Hematopoietic multipotent progenitor cell treated with erythropoietin and hydrocortisone succinate and interleukin-3 and kit ligand, for 8 days (in vitro differentiated cells): ENCODE results near the gene NUDT3.
A peak's percentile ranks its signal among the peaks of the same experiment; 100 is the strongest.
"Not testable (repeated sequence)": the region's sequence is repeated elsewhere in the genome, so short reads cannot be mapped to it uniquely, and the experiment has no call there.

Source experiments
- DNase-seq: peaks from one replicate; pipeline ENCODE4 v3.0.0-alpha.2; 2015

NUDT3 gene

GRCh38 chr6:34392497-34393190, at the start of gene NUDT3:
NUDT3 (minus strand) TSS chr6:34392669; CDS start chr6:34392362, 307 bp downstream.
- DNase-seq = peak; percentile 94

DNA sequence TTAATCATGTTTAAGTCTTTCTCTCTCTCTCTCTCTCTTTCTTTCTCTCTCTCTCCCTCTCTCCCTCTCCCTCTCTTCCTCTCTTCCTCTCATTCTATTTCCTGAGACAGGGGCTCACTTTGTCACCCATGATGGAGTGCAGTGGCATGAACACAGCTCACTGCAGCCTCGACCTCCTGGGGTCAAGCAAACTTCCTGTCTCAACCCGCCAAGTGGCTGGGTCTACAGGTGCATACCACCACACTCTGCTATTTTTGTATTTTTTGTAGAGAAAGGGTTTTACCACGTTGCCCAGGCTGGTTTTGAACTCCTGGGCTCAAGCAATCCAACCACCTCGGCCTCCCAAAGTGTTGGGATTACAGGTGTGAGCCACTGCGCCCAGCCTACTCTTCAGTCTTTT, 49.1 kb upstream of the NUDT3 start:
- no peak for DNase-seq

DNA sequence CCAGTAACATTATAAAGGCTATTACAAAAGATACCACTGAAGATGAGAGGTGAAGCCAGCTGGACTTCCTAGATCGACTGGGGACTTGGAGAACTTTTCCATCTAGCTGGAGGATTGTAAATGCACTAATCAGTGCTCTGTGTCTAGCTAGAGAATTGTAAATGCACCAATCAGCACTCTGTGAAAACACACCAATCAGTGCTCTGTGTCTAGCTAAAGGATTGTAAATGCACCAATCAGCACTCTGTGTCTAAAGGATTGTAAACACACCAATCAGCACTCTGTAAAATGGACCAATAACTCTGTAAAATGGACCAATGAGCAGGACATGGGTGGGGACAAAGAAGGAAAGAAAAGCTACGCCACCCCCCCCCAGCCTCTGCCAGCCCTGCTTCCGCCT, 47.0 kb upstream of the NUDT3 start:
- DNase-seq = no peak

DNA sequence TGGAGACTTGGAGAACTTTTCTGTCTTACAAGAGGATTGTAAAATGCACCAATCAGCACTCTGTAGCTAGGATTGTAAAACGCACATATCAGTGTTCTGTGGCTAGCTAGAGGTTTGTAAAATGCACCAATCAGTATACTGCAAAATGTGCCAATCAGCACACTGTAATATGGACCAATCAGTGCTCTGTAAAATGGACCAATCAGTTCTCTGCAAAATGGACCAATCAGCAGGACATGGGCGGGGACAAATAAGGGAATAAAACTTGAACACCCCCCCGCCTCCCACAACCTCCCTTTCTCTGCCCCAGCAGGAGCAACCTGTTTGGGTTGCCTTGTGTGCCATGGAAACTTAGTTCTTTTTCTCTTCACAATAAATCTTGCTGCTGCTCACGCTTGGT, 46.2 kb upstream of the NUDT3 start:
- no peak for DNase-seq

GRCh38 chr6:34437644-34437970, 45.1 kb upstream of the NUDT3 start:
- no peak for DNase-seq

DNA sequence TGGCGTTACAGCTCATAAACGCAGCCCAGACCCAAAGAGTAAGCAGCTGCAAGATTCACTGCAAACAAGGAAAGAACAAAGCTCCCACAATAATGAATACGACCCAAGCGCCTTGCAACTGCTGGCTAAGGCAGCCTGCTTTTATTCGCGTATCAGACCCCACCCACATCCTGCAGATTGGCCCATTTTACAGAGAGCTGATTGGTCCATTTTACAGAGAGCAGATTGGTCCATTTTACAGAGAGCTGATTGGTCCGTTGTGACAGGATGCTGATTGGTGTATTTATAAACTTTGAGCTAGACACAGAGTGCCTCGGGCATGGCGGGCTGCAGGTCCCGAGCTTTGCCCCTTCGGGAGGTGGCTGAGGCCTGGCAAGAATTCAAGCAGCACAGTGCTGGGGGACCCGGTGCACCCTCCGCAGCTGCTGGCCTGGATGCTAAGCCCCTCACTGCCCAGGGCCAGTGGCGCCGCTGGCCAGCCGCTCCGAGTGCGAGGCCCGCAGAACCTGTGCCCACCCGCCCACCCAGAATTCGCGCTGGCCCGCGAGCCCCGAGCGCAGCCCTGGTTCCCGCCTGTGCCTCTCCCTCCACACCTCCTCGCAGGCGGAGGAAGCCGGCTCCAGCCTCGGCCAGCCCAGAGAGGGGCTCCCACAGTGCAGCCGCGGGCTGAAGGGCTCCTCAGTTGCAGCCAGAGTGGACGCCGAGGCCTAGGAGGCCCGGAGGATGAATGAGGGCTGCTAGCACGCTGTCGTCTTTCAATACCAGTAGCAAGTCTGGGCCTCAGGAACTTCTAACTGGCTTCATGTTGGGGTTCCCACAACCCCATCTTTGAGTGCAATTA, 44.6 kb upstream of the NUDT3 start:
- no peak for DNase-seq

GRCh38 chr6:34435916-34436315, 43.4 kb upstream of the NUDT3 start:
- DNase-seq = no peak

DNA sequence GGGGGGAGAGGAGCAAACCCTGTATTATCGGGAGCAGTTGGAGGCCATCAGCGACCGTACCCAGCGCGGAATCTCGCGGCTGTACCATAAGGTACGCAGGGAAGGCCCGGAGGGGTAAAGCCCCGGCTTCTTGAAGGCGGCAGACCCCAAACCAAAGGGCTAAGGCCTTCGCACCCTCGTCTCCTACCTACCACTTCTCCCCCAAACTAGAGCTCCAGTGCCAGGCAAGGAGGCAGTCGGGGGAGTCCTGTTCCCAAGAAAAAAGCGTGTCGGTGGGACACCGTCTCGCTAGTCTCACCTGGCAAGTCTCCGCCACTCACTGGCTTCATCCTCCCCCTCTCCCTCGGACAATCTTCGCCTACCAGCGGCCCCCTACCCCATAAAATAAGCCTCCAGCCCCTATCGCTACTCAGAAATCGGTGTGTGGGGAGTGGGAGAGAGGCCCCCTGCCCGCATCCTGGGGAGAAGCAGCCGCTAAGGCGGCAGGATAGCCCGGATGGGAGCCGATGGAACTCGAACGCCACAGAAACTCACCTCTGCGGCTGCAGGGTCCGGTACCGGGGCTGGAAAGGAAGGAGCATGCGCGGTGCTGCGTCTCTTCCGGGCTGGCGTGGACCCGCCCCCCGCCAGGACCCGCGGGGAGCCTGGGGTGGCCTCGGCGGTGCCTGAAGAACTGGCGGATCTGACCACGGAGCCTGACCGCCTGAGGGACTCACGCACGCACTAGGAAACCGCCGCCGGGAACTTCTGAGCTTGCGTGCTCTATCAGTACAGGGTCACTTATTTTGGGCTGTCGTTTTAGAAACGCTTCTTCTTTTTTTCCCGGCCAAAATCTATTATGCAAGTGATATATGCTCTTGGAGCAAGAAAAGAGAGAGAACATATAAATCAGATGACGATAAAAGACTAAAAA, 33.3 kb upstream of the NUDT3 start, which contains the start of gene RPS10:
Gene RPS10, minus strand, starts transcription at position 572 of the 913 bp plus-strand sequence. CDS start 848 bp downstream, outside the sequence.
- DNase-seq = peak; percentile 90

DNA sequence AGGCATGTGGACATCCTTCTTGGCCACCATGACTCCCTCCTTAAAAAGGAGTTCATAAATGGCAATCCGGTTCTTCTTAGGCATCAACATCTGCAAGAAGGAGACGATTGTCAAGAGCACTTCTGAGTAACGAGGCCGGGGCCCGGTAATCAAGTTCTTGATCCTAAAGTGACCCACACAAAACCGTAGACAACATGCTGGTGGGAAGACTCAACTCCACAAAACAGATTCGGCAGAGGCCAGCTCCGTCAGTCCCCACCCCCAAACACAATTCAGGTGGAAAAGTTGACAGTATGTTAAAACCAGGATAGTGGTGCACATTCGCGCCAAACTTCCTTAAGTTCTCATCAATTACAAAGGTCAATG, 32.6 kb upstream of the NUDT3 start:
- no peak for DNase-seq

- no peak for DNase-seq
Measured at GRCh38 chr6:34424200-34425131, 32.0 kb upstream of the NUDT3 start.

- no peak for DNase-seq
Measured at GRCh38 chr6:34423254-34423653, 30.8 kb upstream of the NUDT3 start.

DNA sequence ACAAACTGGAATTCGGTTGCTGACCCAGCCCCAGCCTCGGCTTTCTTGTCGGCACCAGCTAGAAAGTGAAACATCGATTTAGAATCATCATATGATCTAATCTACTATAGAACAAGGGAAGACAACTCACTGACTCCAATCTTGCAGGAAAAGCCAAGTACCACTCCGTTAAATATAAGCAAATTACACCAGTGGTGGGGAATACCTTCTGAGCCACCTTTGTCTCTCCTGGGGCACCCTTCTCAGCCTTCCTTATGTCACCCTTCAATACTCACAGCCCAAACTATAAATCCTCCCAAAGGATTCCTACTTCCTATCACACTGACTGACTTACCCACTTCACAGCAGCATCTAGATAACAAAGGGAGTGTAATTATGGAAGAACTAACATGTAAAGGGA, 25.9 kb upstream of the NUDT3 start:
- DNase-seq = no peak

DNA sequence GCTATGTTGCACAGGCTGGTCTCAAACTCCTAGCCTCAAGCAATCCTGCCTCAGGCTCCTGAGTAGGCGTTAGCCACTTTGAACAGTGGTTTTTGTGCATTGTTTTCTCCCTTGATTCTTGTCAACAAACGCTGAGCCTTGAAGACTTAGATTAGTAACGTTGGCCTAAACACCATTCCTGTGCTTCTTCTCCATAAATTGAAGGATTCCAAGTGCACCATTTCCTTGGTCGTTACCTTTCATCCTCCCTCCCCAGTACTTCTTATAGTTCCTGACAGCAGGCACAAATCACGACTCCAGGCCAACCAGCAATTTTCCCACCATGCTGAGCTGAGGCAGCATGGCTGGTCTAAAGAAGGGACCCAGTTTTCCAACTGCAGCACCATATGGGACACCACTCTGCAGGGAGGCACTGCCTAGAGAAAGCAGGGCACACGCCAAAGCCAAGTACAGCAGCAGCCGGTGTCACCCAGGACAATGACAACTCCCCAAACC, 24.5 kb upstream of the NUDT3 start:
- DNase-seq = no peak

- peak; percentile 85 for DNase-seq
Measured at GRCh38 chr6:34414999-34415858, 22.8 kb upstream of the NUDT3 start.

DNA sequence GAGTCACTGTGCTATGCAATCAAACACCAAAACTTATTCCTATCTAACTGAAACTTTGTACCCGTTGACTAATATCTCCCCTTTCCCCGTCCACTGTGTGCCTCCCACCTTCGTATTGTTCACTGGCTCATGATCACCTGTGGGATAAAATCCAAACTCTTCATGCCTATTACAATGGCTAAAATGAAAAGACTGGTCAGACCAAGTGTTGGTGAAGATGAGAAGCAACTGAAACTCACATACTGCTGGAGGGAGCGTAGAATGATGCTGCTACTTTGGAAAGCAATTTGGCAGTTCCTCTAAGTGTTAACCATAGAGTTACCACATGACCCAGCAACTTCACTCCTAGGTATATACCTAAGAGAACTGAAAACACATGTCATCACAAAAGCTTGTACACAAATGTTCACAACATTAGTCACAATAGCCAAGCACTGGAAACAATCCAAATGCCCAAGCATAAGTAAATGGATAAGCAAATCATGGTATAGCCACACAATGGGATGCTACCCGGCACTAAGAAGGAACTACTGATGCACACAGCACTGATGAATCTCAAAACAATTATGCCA, 20.3 kb upstream of the NUDT3 start:
- no peak for DNase-seq

DNA sequence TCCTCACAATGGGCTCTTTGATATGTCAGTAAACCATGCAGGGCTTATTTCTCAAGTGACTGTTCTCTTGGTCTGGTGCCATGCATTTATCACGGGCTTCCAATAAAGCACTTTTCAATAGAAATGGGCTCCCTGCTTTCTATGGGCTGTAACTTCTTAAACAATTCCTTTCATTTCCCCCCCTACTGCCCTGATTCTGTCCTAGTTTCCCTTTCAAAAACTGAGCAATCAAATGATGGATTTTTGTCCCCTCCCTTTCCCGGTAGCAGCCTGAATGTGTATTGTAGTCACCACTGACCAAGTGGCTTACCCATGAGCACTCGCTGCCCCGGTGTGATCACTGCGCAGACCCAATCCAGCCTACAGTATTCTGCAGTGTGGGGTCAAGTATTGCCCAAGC, 19.5 kb upstream of the NUDT3 start:
- DNase-seq = no peak

DNA sequence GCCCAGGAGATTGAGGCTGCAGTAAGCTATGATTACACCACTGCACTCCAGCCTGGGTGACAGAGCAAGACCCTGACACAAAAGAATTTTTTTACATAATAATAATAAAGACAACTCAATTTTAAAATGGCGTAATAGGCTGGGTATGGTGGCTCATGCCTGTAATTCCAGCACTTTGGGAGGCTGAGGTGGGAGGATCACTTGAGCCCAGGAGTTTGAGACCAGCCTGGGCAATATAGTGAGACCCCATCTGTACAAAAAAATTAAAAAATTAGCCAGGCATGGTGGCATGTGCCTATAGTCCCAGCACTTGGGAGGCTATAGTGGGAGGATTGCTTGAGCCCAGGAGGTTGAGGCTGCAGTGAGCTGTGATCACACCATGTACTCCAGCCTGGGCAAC, 15.4 kb upstream of the NUDT3 start:
- DNase-seq = not testable (repeated sequence)

DNA sequence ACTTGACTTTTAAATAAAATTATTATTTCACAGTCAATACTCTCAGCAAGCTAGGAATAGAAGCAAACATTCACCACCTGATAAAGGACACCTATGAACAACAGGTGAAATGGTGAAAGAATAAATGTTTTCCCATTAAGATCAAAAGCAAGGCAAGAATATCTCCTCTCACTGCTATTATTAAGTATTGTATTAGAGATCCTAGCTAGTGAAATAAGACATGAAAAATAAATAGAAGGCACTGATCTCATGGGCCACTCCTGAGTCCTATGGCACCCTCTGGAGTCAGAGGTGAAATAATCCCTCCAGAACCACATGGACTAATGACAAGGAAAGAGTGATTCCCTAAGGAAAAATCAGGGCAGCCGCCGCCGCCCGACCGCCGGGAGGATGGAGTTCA, 4.0 kb upstream of the NUDT3 start:
- no peak for DNase-seq

GRCh38 chr6:34393966-34394305, 1.5 kb upstream of the NUDT3 start:
- DNase-seq = no peak

GRCh38 chr6:34393191-34393965, 909 bp upstream of the NUDT3 start:
- peak; percentile 31 for DNase-seq
